Activated naive CD4-positive, alpha-beta T cell treated with anti-CD3 and anti-CD28 coated beads, Interleukin-2, amount 50 U/mL, for 24 hours (primary cell): Measurements from ENCODE around the gene UBALD1.
A peak's percentile ranks its signal among the peaks of the same experiment; 100 is the strongest.

Source experiments
- H3K27ac Mint-ChIP-seq: one replicate; pipeline ENCODE4 v1.8.0; 2021; ENCODE audit warnings: mild to moderate bottlenecking, mixed read lengths
- H3K27me3 Mint-ChIP-seq: one replicate; pipeline ENCODE4 v1.8.0; 2021; ENCODE audit warnings: mixed read lengths
- H3K36me3 Mint-ChIP-seq: one replicate; pipeline ENCODE4 v1.8.0; 2021; ENCODE audit warnings: mixed read lengths
- H3K4me1 Mint-ChIP-seq: one replicate; pipeline ENCODE4 v1.8.0; 2021; ENCODE audit warnings: mixed read lengths
- H3K4me3 Mint-ChIP-seq: one replicate; pipeline ENCODE4 v1.8.0; 2021; ENCODE audit warnings: mild to moderate bottlenecking, mixed read lengths
- H3K9me3 Mint-ChIP-seq: one replicate; pipeline ENCODE4 v1.8.0; 2021; ENCODE audit warnings: mixed read lengths

The UBALD1 gene

DNA sequence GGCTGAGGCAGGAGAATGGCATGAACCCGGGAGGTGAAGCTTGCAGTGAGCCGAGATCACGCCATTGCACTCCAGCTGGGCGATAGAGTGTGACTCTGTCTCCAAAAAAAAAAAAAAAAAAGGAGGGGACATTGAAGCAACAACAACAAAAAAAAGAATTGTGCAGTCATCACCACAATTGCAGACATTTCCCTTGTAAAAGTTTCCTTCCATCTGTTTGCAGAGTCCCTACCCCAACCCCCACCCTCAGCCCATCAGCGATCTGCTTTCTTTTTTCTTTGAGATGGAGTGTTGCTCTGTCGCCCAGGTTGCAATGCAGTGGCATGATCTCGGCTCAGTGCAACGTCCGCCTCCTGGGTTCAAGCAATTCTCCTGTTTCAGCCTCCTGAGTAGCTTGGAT lies 13.6 kb upstream of the UBALD1 start:
- H3K4me1 Mint-ChIP-seq: peaks cover 44% of the 10 kb centered on the region

GRCh38 chr16:4626396-4626795 lies 11.7 kb upstream of the UBALD1 start:
- H3K4me3 Mint-ChIP-seq: peak overlapping the region; percentile 95
- H3K27ac Mint-ChIP-seq: no peak overlapping the region
- no peaks in the 10 kb centered on the region for H3K27me3 Mint-ChIP-seq
- H3K4me1 Mint-ChIP-seq: peaks cover 40% of the 10 kb centered on the region
- peaks cover 6% of the 10 kb centered on the region for H3K36me3 Mint-ChIP-seq
- H3K9me3 Mint-ChIP-seq: no peaks in the 10 kb centered on the region

More for the DNA sequence above, 13.6 kb upstream of the UBALD1 start:
- no peak overlapping the region for H3K27ac Mint-ChIP-seq
- H3K36me3 Mint-ChIP-seq: peaks cover 6% of the 10 kb centered on the region
- no peaks in the 10 kb centered on the region for H3K9me3 Mint-ChIP-seq
- H3K27me3 Mint-ChIP-seq: no peaks in the 10 kb centered on the region
- no peak overlapping the region for H3K4me3 Mint-ChIP-seq

DNA sequence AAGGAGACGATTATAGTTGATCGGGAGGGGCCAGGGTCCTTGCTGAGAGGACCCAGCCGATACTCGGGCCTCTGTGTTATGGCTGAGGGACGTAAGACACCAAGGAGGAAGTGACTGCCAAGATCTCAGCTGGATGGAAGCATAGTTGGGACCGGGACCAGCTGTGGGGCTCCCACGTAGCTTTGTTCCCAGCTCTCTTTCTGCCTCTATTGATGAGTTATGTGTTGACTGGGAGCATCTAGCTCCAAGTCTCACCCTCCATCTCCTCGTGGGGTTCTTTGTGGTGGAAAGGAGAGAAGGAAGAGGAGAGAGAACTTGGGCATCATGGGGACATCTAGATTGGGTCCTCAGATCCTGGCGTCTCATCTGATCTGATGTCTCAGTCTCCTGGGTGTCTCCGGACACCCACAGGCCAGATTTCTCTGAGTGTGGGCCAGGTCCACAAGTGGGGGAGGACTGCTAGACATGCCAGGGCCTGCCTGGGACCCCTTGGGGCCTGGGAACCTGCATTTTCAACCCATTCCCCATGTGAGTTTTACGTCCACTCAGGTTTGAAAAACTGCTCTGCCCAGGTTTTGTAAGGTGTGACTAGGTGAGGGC lies 11.0 kb upstream of the UBALD1 start:
- Mint-ChIP-seq H3K27ac (peak overlapping the region; percentile 93), H3K36me3 (no peaks in the 10 kb centered on the region), H3K9me3 (no peaks in the 10 kb centered on the region), H3K4me1 (peaks cover 35% of the 10 kb centered on the region), H3K27me3 (no peaks in the 10 kb centered on the region), H3K4me3 (peak overlapping the region; percentile 95)

DNA sequence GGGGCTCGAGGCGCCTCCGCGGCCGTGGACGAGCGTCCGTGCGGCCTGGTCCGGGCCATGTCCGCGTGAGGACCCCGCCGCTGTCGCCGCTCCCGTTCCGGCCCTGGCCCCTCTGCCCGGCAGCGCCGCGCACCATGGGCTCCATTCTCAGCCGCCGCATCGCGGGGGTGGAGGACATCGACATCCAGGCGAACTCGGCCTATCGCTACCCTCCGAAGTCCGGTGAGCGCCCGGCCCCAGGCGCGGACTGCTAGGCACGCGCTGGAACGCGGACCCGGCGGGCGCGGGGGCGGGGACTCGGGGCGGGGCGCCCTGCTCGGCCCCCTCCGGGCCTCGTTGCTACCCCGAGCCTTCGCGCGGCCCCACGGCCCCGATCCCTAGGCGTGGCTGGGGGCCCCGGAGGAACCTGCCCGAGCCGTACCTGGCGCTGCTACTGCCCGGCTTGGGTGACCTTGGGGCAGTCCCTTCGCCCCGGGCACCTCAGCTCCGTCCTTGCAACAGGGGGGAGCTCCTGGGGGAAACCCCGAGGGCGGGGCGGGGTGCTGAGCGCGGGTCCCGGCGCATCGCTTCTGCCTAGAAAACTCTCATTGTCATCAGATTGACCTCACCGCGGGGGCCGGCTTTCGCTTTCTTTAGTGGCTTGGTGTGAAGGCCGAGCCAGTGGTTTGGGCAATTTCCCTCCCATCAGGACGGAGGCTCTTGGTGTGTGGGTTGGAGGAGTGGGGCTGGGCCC lies 10.3 kb upstream of the UBALD1 start:
- no peaks in the 10 kb centered on the region for H3K9me3 Mint-ChIP-seq
- no peaks in the 10 kb centered on the region for H3K36me3 Mint-ChIP-seq
- H3K4me3 Mint-ChIP-seq: peak overlapping the region; percentile 95
- peak overlapping the region; percentile 93 for H3K27ac Mint-ChIP-seq
- peaks cover 35% of the 10 kb centered on the region for H3K4me1 Mint-ChIP-seq
- H3K27me3 Mint-ChIP-seq: no peaks in the 10 kb centered on the region

- Mint-ChIP-seq H3K36me3 (no peaks in the 10 kb centered on the region), H3K9me3 (no peaks in the 10 kb centered on the region), H3K27me3 (no peaks in the 10 kb centered on the region), H3K4me3 (peak within 1 kb of the TSS; percentile 95), H3K4me1 (peaks cover 33% of the 10 kb centered on the region), H3K27ac (peak within 1 kb of the TSS; percentile 96)
These were observed 9.5 kb upstream of the UBALD1 start, which contains the start of gene MGRN1 for GRCh38 chr16:4624015-4624826. Gene MGRN1, plus strand, starts transcription at chr16:4624826. Its CDS starts 135 bp downstream, at chr16:4624961.

DNA sequence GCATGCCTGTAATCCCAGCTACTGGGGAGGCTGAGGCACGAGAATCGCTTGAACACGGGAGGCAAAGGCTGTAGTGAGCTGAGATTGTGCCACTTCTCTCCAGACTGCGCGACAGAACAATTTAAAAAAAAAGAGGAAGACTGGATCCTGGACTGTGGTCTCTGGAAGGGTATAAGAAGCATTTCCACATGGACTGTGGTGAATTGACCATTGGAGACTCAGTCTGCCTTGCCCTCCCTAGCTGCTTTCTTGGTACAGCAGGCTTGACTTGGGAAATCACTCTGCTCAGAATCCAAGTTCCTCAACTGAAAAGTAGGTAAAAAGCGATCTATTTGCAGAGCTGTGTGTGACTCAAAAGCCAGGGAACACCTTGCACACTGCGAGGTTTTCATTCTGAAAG lies 8.9 kb upstream of the UBALD1 start:
- Mint-ChIP-seq H3K9me3 (no peaks in the 10 kb centered on the region), H3K36me3 (no peaks in the 10 kb centered on the region), H3K27me3 (no peaks in the 10 kb centered on the region), H3K27ac (peak overlapping the region; percentile 30), H3K4me3 (peak overlapping the region; percentile 86), H3K4me1 (peaks cover 27% of the 10 kb centered on the region)

DNA sequence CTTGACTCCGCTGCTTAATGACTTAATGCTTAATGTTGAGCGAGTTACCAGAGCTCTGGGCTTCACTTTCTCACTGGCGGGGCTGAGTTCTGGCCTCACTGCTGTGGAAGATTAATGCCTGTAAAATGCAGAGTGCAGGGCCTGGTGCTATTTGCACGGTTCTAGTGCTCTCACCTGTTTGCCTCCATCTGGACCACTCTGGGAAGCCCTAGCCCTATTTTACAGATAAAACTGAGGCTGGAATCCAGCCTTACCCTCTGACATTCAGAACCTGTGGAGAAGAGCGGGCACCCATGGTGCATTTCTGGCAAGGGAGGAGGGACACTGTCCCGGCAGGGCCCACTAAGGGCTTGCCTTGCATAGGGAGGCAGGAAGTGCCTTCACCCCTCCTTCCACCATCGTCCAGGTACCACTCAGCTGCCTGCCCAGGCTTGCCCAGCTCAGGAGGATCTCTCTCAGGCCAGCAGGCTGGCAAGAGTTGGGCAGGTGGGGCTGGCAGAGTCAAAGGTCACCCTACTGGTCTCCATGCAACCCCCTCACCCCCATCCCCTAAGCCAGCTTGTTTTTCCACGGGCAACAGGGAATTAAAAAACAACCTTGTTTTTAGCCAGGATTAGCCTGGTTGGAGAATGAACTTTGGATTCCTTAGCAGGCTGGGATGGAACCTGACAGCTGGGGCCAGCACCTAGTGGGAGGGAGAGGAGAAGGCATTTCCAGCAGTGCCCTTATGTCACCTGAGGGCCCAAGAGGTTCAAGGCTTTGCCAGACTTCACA lies 4.1 kb upstream of the UBALD1 start:
- Mint-ChIP-seq H3K27me3 (no peaks in the 10 kb centered on the region), H3K9me3 (no peaks in the 10 kb centered on the region), H3K4me1 (peaks cover 18% of the 10 kb centered on the region), H3K36me3 (no peaks in the 10 kb centered on the region), H3K27ac (no peak overlapping the region), H3K4me3 (no peak overlapping the region)

DNA sequence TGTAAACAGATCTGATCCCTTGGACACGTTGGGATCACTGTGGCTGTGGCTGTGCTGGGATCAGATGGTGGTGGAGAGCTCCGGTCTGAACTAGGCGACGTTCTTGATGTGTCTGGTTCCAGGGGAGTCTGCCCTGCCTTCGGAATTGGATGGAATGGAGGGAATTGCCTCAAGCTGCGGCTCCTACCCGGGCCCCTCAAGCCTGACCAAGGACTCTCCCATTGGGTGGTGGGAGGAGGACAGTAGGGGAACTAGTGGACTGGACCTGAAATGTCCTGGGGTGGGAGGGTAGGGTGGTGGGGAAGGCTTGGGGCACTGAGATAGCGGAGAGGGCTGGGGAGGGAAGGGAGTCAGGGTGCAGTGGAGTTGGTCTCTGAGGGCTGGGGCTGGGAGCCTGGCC lies 3.2 kb upstream of the UBALD1 start:
- Mint-ChIP-seq H3K4me1 (peaks cover 22% of the 10 kb centered on the region), H3K36me3 (no peaks in the 10 kb centered on the region), H3K4me3 (peak overlapping the region; percentile 44), H3K27me3 (no peaks in the 10 kb centered on the region), H3K27ac (peak overlapping the region; percentile 72), H3K9me3 (no peaks in the 10 kb centered on the region)

- Mint-ChIP-seq H3K27ac (peak overlapping the region; percentile 98), H3K27me3 (no peaks in the 10 kb centered on the region), H3K9me3 (no peaks in the 10 kb centered on the region), H3K36me3 (no peaks in the 10 kb centered on the region), H3K4me3 (peak overlapping the region; percentile 96), H3K4me1 (peaks cover 29% of the 10 kb centered on the region)
These were observed 1.5 kb upstream of the UBALD1 start for GRCh38 chr16:4616047-4616811.

- Mint-ChIP-seq H3K9me3 (no peaks in the 10 kb centered on the region), H3K4me3 (peak overlapping the region; percentile 96), H3K27me3 (no peaks in the 10 kb centered on the region), H3K36me3 (no peaks in the 10 kb centered on the region), H3K4me1 (peaks cover 32% of the 10 kb centered on the region), H3K27ac (peak overlapping the region; percentile 89)
These were observed 827 bp upstream of the UBALD1 start for GRCh38 chr16:4615384-4616046.

- H3K27ac Mint-ChIP-seq: peak overlapping the region; percentile 35
- H3K4me1 Mint-ChIP-seq: peaks cover 32% of the 10 kb centered on the region
These were observed 785 bp downstream of the UBALD1 start for GRCh38 chr16:4613636-4614570.

GRCh38 chr16:4612977-4613635 lies 1.6 kb downstream of the UBALD1 start:
- H3K4me1 Mint-ChIP-seq: peaks cover 32% of the 10 kb centered on the region
- no peaks in the 10 kb centered on the region for H3K9me3 Mint-ChIP-seq
- peak overlapping the region; percentile 79 for H3K4me3 Mint-ChIP-seq
- H3K27ac Mint-ChIP-seq: peak overlapping the region; percentile 35
- no peaks in the 10 kb centered on the region for H3K36me3 Mint-ChIP-seq
- no peaks in the 10 kb centered on the region for H3K27me3 Mint-ChIP-seq

More at GRCh38 chr16:4613636-4614570, 785 bp downstream of the UBALD1 start:
- H3K9me3 Mint-ChIP-seq: no peaks in the 10 kb centered on the region
- peak overlapping the region; percentile 79 for H3K4me3 Mint-ChIP-seq
- H3K36me3 Mint-ChIP-seq: no peaks in the 10 kb centered on the region
- no peaks in the 10 kb centered on the region for H3K27me3 Mint-ChIP-seq

GRCh38 chr16:4612474-4612931 lies 2.2 kb downstream of the UBALD1 start:
- no peaks in the 10 kb centered on the region for H3K27me3 Mint-ChIP-seq
- H3K36me3 Mint-ChIP-seq: no peaks in the 10 kb centered on the region
- peaks cover 29% of the 10 kb centered on the region for H3K4me1 Mint-ChIP-seq
- no peaks in the 10 kb centered on the region for H3K9me3 Mint-ChIP-seq
- H3K27ac Mint-ChIP-seq: no peak overlapping the region
- H3K4me3 Mint-ChIP-seq: no peak overlapping the region
